Measurements from ENCODE around the gene EDA2R.

EDA2R gene

GRCh38 chrX:66638591-66639500, at the start of gene EDA2R:
Gene EDA2R, minus strand, starts transcription at chrX:66639078. Its CDS starts 23,058 bp downstream, at chrX:66616020.
- DNase-seq, result peak; percentile 28

- DNase-seq, result no peak
Observed at GRCh38 chrX:66684196-66684595, 45.3 kb upstream of the EDA2R start.

GRCh38 chrX:66680451-66680850, 41.6 kb upstream of the EDA2R start:
- DNase-seq, result no peak

- DNase-seq, result no peak
Observed at GRCh38 chrX:66677430-66677829, 38.6 kb upstream of the EDA2R start.

GRCh38 chrX:66676990-66677389, 38.1 kb upstream of the EDA2R start:
- no peak for DNase-seq

- no peak for DNase-seq
Observed at GRCh38 chrX:66676413-66676812, 37.5 kb upstream of the EDA2R start.

GRCh38 chrX:66675541-66675940, 36.7 kb upstream of the EDA2R start:
- DNase-seq, result no peak

- DNase-seq, result no peak
Observed at GRCh38 chrX:66674506-66674905, 35.6 kb upstream of the EDA2R start.

GRCh38 chrX:66672106-66672505, 33.2 kb upstream of the EDA2R start:
- no peak for DNase-seq

- no peak for DNase-seq
Observed at GRCh38 chrX:66654411-66654810, 15.5 kb upstream of the EDA2R start.

GRCh38 chrX:66635360-66635759, 3.5 kb downstream of the EDA2R start:
- no peak for DNase-seq

- no peak for DNase-seq
Observed at GRCh38 chrX:66634272-66634671, 4.6 kb downstream of the EDA2R start.

GRCh38 chrX:66633541-66633940, 5.3 kb downstream of the EDA2R start:
- no peak for DNase-seq

- no peak for DNase-seq
Observed at GRCh38 chrX:66632981-66633380, 5.9 kb downstream of the EDA2R start.

- no peak for DNase-seq
Observed at GRCh38 chrX:66632473-66632872, 6.4 kb downstream of the EDA2R start.

- DNase-seq, result no peak
Observed at GRCh38 chrX:66625525-66625924, 13.4 kb downstream of the EDA2R start.

GRCh38 chrX:66622209-66622608, 16.7 kb downstream of the EDA2R start:
- no peak for DNase-seq

- DNase-seq, result no peak
Observed at GRCh38 chrX:66616944-66617343, 21.9 kb downstream of the EDA2R start.

GRCh38 chrX:66602381-66602938, 36.4 kb downstream of the EDA2R start:
- no peak for DNase-seq

- DNase-seq, result no peak
Observed at GRCh38 chrX:66601522-66601921, 37.4 kb downstream of the EDA2R start.

GRCh38 chrX:66579219-66579618, 59.7 kb downstream of the EDA2R start:
- no peak for DNase-seq

GRCh38 chrX:66553973-66554372, 84.9 kb downstream of the EDA2R start:
- no peak for DNase-seq

GRCh38 chrX:66547847-66548369, 91.0 kb downstream of the EDA2R start:
- no peak for DNase-seq

All from CD4-positive, alpha-beta T cell treated with Interleukin-6 for 4 hours (primary cell).